Right atrium auricular region (tissue), 2 donors: ENCODE data around the gene TNS1. TPM values are rescaled to one million over a fixed set of nuclear protein-coding genes. Genes with fewer than 3 reads are reported as not detected.

ENCODE experiments used
- DNase-seq: peaks from one replicate; pipeline ENCODE4 v3.0.0-alpha.2; 2019; ENCODE audit warnings: low spot score
- H3K27ac ChIP-seq, 2 donors: fragments of 200-600 bp; sonication (generic); 1 replicate in 1 of 2; 2 replicates in 1 of 2; pipeline ENCODE4 v1.5.1; 2016 to 2019
- H3K27me3 ChIP-seq, 2 donors: fragments of 200-600 bp; sonication (generic); one replicate each; pipeline versions ENCODE4 v1.5.1 to v1.6.0; 2017 to 2019
- H3K36me3 ChIP-seq: fragments of 200-600 bp; sonication (generic); one replicate; pipeline ENCODE4 v1.5.1; 2016
- H3K4me1 ChIP-seq, 2 donors: fragments of 200-600 bp; sonication (generic); one replicate each; pipeline versions ENCODE4 v1.5.1 to v1.6.0; 2017 to 2019
- H3K4me3 ChIP-seq, 2 donors: fragments of 200-600 bp; sonication (generic); 1 replicate in 1 of 2; 2 replicates in 1 of 2; pipeline ENCODE4 v1.5.1; 2017 to 2019; ENCODE audit warnings: mild to moderate bottlenecking in 1 of 2, moderate library complexity in 1 of 2
- H3K9me3 ChIP-seq, 2 donors: fragments of 200-600 bp; sonication (generic); one replicate each; pipeline ENCODE4 v1.5.1; 2019
- total RNA-seq, 2 donors: library from RNA; depleted of rRNA; stranded (reverse); fragments of >200 nt; gene quantifications; one replicate each; pipeline ENCODE4 v1.1.0, GENCODE V29; 2016
- TF ChIP-seq, protein P1 (sequence below), 2 donors: fragments of 200-600 bp; sonication (generic); IDR thresholded peaks; one replicate each; pipeline ENCODE4 v1.5.1; 2019; ENCODE audit warnings: antibody characterized with exemption in 2 of 2

Gene TNS1
- total RNA-seq, 2 donors from 2014 or later = 393 to 720 TPM

GRCh38 chr2:217974389-217975005, 28.3 kb downstream of the TNS1 start:
- no peak overlapping the region for H3K4me3 ChIP-seq
- no peaks in the 10 kb centered on the region for H3K27me3 ChIP-seq
- TF ChIP-seq, protein P1, sequence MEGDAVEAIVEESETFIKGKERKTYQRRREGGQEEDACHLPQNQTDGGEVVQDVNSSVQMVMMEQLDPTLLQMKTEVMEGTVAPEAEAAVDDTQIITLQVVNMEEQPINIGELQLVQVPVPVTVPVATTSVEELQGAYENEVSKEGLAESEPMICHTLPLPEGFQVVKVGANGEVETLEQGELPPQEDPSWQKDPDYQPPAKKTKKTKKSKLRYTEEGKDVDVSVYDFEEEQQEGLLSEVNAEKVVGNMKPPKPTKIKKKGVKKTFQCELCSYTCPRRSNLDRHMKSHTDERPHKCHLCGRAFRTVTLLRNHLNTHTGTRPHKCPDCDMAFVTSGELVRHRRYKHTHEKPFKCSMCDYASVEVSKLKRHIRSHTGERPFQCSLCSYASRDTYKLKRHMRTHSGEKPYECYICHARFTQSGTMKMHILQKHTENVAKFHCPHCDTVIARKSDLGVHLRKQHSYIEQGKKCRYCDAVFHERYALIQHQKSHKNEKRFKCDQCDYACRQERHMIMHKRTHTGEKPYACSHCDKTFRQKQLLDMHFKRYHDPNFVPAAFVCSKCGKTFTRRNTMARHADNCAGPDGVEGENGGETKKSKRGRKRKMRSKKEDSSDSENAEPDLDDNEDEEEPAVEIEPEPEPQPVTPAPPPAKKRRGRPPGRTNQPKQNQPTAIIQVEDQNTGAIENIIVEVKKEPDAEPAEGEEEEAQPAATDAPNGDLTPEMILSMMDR (IDR thresholded peaks at IDR 0.05) = no peak
- peaks cover 0 to 69% of the 10 kb centered on the region in 2 donors for H3K4me1 ChIP-seq
- H3K27ac ChIP-seq = peak overlapping the region in 1 of 2 donors; percentile 65
- no peak for DNase-seq
- no peaks in the 10 kb centered on the region for H3K36me3 ChIP-seq
- H3K9me3 ChIP-seq = no peaks in the 10 kb centered on the region

- H3K4me1 ChIP-seq = peaks cover 0 to 57% of the 10 kb centered on the region in 2 donors
- no peak overlapping the region for H3K4me3 ChIP-seq
- no peaks in the 10 kb centered on the region for H3K9me3 ChIP-seq
- H3K36me3 ChIP-seq = no peaks in the 10 kb centered on the region
- peak overlapping the region; percentile 57 to 60 for H3K27ac ChIP-seq
- TF ChIP-seq, protein P1 (IDR thresholded peaks at IDR 0.05) = no peak
- no peaks in the 10 kb centered on the region for H3K27me3 ChIP-seq
- no peak for DNase-seq
Observed at GRCh38 chr2:217973008-217973787, 29.6 kb downstream of the TNS1 start.

GRCh38 chr2:217972490-217972889, 30.3 kb downstream of the TNS1 start:
- Histone ChIP-seq H3K4me3 (no peak overlapping the region), H3K27ac (peak overlapping the region; percentile 57 to 60), H3K9me3 (no peaks in the 10 kb centered on the region), H3K36me3 (no peaks in the 10 kb centered on the region), H3K27me3 (no peaks in the 10 kb centered on the region), H3K4me1 (peaks cover 0 to 50% of the 10 kb centered on the region in 2 donors)
- DNase-seq = no peak
- TF ChIP-seq, protein P1 (IDR thresholded peaks at IDR 0.05) = no peak

DNA sequence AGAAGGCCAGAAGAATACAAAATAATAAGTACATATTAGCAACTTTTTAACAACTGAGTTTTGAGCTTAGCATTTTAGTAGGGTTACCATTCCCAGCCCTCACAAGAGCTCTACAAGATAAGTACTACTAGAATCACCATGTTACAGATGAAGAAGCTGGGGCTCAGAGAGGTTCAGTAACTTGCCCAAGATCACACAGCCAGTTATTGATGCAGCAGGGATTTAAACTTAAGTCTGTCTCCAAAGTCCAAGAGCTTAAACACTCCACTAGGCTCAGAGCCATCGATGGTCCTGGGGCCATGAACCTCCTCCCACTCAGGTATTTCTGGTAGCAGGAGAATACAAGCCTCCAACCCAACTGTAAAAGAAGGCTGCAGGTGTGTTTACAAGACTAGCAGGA, 30.8 kb downstream of the TNS1 start:
- DNase-seq = no peak
- Histone ChIP-seq H3K36me3 (no peaks in the 10 kb centered on the region), H3K9me3 (no peaks in the 10 kb centered on the region), H3K4me3 (no peak overlapping the region), H3K27me3 (no peaks in the 10 kb centered on the region), H3K4me1 (peaks cover 0 to 46% of the 10 kb centered on the region in 2 donors), H3K27ac (peak overlapping the region; percentile 57 to 60)
- TF ChIP-seq, protein P1 (IDR thresholded peaks at IDR 0.05) = no peak

DNA sequence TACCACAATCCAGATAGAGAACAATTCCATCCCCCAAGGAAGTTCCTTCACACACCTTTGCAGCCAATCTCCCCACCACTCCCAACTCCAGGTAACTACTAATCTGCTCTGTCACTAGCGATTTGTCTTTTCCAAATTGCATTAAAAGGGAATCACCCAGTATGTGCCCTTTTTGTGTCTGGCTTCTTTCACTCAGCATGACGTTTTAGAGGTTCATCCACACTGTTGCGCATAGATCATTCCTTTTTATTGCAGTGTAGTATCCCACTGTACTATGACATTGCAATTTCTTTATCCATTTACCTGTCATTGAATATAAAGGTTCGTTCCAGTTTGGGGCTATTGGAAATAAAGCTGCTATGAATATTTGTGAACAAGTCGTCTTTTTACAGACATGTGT, 31.6 kb downstream of the TNS1 start:
- Histone ChIP-seq H3K4me3 (no peak overlapping the region), H3K4me1 (peaks cover 0 to 44% of the 10 kb centered on the region in 2 donors), H3K27ac (no peak overlapping the region), H3K36me3 (peaks cover 5% of the 10 kb centered on the region), H3K27me3 (no peaks in the 10 kb centered on the region), H3K9me3 (no peaks in the 10 kb centered on the region)
- no peak for DNase-seq
- TF ChIP-seq, protein P1 (IDR thresholded peaks at IDR 0.05) = no peak
